HL-60 (cell line): ENCODE measurements around the gene TBXAS1.

Experiments used
- DNase-seq, 2 experiments: peaks; one replicate each; pipeline ENCODE4 v3.0.0-alpha.2; 2010 to 2020; ENCODE audit warnings: low read depth in 1 of 2, low spot score in 1 of 2
- H3K27ac ChIP-seq: fragments of 250-450 bp; sonication (Bioruptor Pico); replicated peaks from 2 replicates; pipeline ENCODE4 v1.5.1; 2020; ENCODE audit warnings: mild to moderate bottlenecking, moderate library complexity
- H3K27me3 ChIP-seq: fragments of 250-450 bp; sonication (Bioruptor Pico); 2 replicates; pipeline ENCODE4 v1.5.1; 2021; ENCODE audit warnings: mild to moderate bottlenecking, moderate library complexity; ENCODE audit not compliant: insufficient read depth, poor library complexity, severe bottlenecking
- H3K4me3 ChIP-seq: replicated peaks from 2 replicates; pipeline ENCODE4 v1.5.1; 2011; ENCODE audit warnings: mild to moderate bottlenecking, control low read depth, low read length; ENCODE audit not compliant: insufficient read depth
- CTCF ChIP-seq: IDR thresholded peaks from one replicate; pipeline ENCODE4 v1.5.1; 2011; ENCODE audit warnings: low read length, control low read depth, inconsistent platforms; ENCODE audit not compliant: insufficient read depth
- GABPA ChIP-seq: IDR thresholded peaks from 2 replicates; pipeline ENCODE4 v1.6.1; 2012; ENCODE audit warnings: low read depth
- POLR2AphosphoS5 ChIP-seq: IDR thresholded peaks from 2 replicates; pipeline ENCODE4 v1.6.1; 2012; ENCODE audit warnings: low read depth
- SPI1 ChIP-seq: IDR thresholded peaks from 2 replicates; pipeline ENCODE4 v1.6.1; 2012; ENCODE audit warnings: low read depth, mild to moderate bottlenecking, borderline replicate concordance
- TF ChIP-seq, protein P1 (sequence below): IDR thresholded peaks from 2 replicates; pipeline ENCODE4 v1.6.1; 2012; ENCODE audit warnings: low read depth; ENCODE audit not compliant: insufficient replicate concordance

Gene TBXAS1

DNA sequence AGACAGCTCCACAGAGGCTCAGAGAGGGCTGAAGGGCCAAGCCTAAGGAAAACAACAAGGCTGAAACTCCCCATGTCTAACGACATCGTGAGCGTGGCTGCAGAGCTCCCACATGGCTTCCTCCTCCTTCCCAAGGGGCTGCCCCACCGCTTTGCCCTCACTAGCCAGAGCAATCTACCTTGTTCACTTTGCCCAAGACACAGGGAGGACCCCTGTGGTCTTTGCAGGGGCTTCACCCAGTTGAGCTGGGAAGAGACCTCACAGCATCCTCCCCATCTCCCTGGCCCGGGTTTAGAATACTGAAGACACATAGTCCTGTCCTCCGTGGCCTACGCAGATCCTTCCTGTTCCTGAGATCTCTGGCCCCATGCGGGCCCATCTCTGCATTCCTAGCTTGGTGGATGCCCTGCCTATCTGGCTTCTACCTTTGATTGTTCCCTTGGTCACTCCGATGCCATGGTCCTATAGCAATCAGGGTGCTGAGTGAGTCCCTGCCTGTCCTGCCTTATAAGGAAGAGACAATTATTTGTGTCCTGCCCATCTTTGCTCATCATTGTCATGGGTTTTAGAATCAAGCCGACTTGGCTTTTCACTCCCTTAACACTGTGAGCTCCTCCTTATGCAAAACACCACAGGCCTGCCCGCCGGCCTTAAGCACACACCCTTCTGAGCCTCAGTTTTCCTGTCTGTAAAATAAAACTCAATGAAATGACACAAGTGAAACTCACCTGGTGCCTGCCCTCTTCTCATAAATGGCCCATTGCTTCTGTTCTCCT, 160.5 kb downstream of the TBXAS1 start:
- Histone ChIP-seq H3K27ac (no peak overlapping the region), H3K27me3 (no peaks in the 10 kb centered on the region), H3K4me3 (no peak overlapping the region)
- TF ChIP-seq CTCF (no peak), GABPA (no peak), POLR2AphosphoS5 (no peak), SPI1 (no peak)
- TF ChIP-seq, protein P1, sequence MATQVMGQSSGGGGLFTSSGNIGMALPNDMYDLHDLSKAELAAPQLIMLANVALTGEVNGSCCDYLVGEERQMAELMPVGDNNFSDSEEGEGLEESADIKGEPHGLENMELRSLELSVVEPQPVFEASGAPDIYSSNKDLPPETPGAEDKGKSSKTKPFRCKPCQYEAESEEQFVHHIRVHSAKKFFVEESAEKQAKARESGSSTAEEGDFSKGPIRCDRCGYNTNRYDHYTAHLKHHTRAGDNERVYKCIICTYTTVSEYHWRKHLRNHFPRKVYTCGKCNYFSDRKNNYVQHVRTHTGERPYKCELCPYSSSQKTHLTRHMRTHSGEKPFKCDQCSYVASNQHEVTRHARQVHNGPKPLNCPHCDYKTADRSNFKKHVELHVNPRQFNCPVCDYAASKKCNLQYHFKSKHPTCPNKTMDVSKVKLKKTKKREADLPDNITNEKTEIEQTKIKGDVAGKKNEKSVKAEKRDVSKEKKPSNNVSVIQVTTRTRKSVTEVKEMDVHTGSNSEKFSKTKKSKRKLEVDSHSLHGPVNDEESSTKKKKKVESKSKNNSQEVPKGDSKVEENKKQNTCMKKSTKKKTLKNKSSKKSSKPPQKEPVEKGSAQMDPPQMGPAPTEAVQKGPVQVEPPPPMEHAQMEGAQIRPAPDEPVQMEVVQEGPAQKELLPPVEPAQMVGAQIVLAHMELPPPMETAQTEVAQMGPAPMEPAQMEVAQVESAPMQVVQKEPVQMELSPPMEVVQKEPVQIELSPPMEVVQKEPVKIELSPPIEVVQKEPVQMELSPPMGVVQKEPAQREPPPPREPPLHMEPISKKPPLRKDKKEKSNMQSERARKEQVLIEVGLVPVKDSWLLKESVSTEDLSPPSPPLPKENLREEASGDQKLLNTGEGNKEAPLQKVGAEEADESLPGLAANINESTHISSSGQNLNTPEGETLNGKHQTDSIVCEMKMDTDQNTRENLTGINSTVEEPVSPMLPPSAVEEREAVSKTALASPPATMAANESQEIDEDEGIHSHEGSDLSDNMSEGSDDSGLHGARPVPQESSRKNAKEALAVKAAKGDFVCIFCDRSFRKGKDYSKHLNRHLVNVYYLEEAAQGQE, result no peak
- DNase-seq, result no peak

DNA sequence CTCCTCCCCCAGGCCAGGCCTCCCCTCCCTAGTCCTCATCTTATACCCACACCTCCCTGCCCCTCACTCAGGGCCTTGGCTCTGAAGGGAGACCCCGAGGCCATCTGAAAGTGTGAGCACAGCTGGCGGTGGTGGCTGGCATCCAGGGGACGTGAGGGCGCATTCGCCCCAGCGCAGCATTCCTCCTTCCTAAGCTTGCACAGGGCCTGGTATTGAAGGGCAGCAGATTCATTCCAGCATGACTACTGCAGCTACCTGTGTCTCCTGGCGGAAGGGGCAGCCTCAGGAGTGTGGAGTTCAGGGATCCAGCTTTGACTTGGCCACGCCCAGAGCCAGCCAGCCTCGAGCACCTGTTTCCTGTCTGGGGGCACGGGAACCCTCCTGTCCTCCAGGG, 161.1 kb downstream of the TBXAS1 start:
- TF ChIP-seq GABPA (no peak), CTCF (no peak), SPI1 (no peak), POLR2AphosphoS5 (no peak)
- TF ChIP-seq, protein P1, result no peak
- no peaks in the 10 kb centered on the region for H3K27me3 ChIP-seq
- DNase-seq, result no peak
- H3K27ac ChIP-seq, result no peak overlapping the region
- H3K4me3 ChIP-seq, result no peak overlapping the region

DNA sequence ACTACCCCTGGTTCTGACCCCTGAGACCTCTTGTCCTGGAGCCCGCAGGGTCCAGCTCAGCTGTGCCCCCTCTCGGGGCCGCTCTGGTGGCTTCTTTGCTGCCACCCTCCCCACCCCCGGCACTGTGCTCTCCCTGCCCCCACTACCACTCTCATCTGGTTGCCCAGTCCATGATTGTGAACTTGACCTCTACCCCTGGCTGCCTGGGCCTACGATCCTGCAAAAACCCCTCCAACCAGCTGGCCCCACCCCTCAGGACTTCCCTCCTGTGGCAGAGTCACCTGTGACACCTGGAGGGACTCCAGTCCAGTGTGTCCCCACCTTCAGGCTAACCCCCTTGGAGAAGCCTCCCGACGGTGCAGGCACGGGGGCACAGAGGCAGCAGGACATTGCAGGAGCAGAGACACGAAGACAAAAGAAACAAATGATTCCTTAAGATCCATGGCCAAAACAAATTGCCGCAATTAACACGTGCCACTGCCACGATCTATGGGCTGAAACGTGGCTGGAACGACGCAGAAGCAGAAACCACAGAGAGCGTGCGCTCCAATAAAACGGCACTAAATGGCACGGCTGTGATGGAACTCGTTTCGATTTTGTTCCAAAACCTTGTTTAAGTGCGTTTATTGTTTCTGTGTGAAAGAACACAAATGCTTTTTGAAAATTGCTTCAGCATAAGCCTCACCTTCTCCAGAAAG, 161.7 kb downstream of the TBXAS1 start:
- no peak for DNase-seq
- TF ChIP-seq GABPA (no peak), CTCF (no peak), SPI1 (no peak), POLR2AphosphoS5 (no peak)
- TF ChIP-seq, protein P1, result no peak
- H3K27ac ChIP-seq, result no peak overlapping the region
- no peak overlapping the region for H3K4me3 ChIP-seq
- H3K27me3 ChIP-seq, result no peaks in the 10 kb centered on the region
